ENCODE measurements around the gene CBS.

DNA sequence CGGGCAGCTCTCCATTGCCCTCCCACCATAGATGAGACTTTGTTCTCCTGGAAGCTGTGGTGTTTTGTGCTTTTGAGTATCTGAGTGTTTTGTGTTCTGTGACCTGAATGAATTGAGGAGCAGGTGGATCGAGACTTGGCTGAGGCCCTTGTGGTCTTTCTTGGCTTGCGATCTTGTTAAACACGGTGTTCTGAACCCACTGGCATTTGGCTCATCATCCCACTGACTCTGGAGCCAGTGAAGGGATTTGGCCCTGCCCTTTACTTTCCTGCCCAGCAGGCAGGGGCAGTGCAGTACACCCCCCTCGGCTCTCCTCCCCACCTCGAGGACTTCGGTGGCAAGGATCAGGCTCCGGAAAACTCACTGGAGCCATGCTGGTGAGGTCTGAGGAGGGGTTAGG lies 70.7 kb downstream of the CBS start:
- TF ChIP-seq POLR2A (IDR thresholded peaks at IDR 0.05) = no peak
- TF ChIP-seq CTCF (IDR thresholded peaks at IDR 0.05) = no peak
- TF ChIP-seq POLR2AphosphoS5 (IDR thresholded peaks at IDR 0.05) = no peak

Measured in gastroesophageal sphincter (tissue), 3 donors.